Activated naive CD4-positive, alpha-beta T cell treated with Interleukin-2 at 50 U/mL for 16 hours (primary cell): ENCODE results near the gene PPP1CB.
"Not testable (repeated sequence)": the region's sequence is repeated elsewhere in the genome, so short reads cannot be mapped to it uniquely, and the experiment has no call there.

Experiments used
- DNase-seq: peaks from one replicate; pipeline ENCODE4 v3.0.0-alpha.2; 2020

Gene PPP1CB

GRCh38 chr2:28780496-28780895 is 28.9 kb downstream of the PPP1CB start:
- no peak for DNase-seq

GRCh38 chr2:28782423-28782822 is 30.8 kb downstream of the PPP1CB start:
- no peak for DNase-seq

- DNase-seq, result not testable (repeated sequence)
Measured at GRCh38 chr2:28784570-28784969, 32.9 kb downstream of the PPP1CB start.

GRCh38 chr2:28796620-28797019 is 45.0 kb downstream of the PPP1CB start:
- DNase-seq, result no peak

- DNase-seq, result no peak
Measured at GRCh38 chr2:28801726-28802125, 50.1 kb downstream of the PPP1CB start.

- DNase-seq, result no peak
Measured at GRCh38 chr2:28802975-28803429, 51.4 kb downstream of the PPP1CB start.

GRCh38 chr2:28809927-28810326 is 58.3 kb downstream of the PPP1CB start:
- no peak for DNase-seq

GRCh38 chr2:28810384-28811285 is 59.0 kb downstream of the PPP1CB start, which contains the start of gene SPDYA:
Gene SPDYA (plus strand): TSS chr2:28810834. CDS start chr2:28816015, 5,181 bp downstream.
- DNase-seq, result peak; percentile 82

GRCh38 chr2:28818053-28818452 is 66.4 kb downstream of the PPP1CB start:
- no peak for DNase-seq

GRCh38 chr2:28821295-28821958 is 69.8 kb downstream of the PPP1CB start:
- peak; percentile 46 for DNase-seq

GRCh38 chr2:28822036-28822435 is 70.4 kb downstream of the PPP1CB start:
- DNase-seq, result no peak

- no peak for DNase-seq
Measured at GRCh38 chr2:28824207-28824606, 72.6 kb downstream of the PPP1CB start.

- DNase-seq, result no peak
Measured at GRCh38 chr2:28824870-28825269, 73.2 kb downstream of the PPP1CB start.

GRCh38 chr2:28828382-28828781 is 76.8 kb downstream of the PPP1CB start:
- no peak for DNase-seq

- DNase-seq, result no peak
Measured at GRCh38 chr2:28833740-28834470, 82.3 kb downstream of the PPP1CB start.

GRCh38 chr2:28835781-28836180 is 84.2 kb downstream of the PPP1CB start:
- DNase-seq, result no peak

- DNase-seq, result no peak
Measured at GRCh38 chr2:28838971-28839370, 87.3 kb downstream of the PPP1CB start.

- no peak for DNase-seq
Measured at GRCh38 chr2:28842042-28842441, 90.4 kb downstream of the PPP1CB start.
